Gastrocnemius medialis (tissue), 4 donors: ENCODE results near the gene CPLX1.

Experiments used
- POLR2A ChIP-seq, 2 donors: fragments of 450-650 bp; IDR thresholded peaks; one replicate each; pipeline ENCODE4 v1.6.1; 2017; ENCODE audit warnings: antibody characterized with exemption in 2 of 2, mild to moderate bottlenecking in 2 of 2, moderate library complexity in 2 of 2
- TF ChIP-seq, protein P1 (sequence below), 5 experiments: fragments of 450-650 bp in 3 of 5; fragments of 200-600 bp in 2 of 5; sonication (generic) in 2 of 5; IDR thresholded peaks in 4 of 5; conservative IDR thresholded peaks in 1 of 5; 1 replicate in 4 of 5; 2 replicates in 1 of 5; pipeline ENCODE4 v1.5.1; 2016 to 2019; ENCODE audit warnings: antibody characterized with exemption in 5 of 5, mild to moderate bottlenecking in 3 of 5, moderate library complexity in 3 of 5

- TF ChIP-seq, protein P1, sequence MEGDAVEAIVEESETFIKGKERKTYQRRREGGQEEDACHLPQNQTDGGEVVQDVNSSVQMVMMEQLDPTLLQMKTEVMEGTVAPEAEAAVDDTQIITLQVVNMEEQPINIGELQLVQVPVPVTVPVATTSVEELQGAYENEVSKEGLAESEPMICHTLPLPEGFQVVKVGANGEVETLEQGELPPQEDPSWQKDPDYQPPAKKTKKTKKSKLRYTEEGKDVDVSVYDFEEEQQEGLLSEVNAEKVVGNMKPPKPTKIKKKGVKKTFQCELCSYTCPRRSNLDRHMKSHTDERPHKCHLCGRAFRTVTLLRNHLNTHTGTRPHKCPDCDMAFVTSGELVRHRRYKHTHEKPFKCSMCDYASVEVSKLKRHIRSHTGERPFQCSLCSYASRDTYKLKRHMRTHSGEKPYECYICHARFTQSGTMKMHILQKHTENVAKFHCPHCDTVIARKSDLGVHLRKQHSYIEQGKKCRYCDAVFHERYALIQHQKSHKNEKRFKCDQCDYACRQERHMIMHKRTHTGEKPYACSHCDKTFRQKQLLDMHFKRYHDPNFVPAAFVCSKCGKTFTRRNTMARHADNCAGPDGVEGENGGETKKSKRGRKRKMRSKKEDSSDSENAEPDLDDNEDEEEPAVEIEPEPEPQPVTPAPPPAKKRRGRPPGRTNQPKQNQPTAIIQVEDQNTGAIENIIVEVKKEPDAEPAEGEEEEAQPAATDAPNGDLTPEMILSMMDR (IDR thresholded peaks at IDR 0.05 in 4 of 5, conservative IDR thresholded peaks at IDR 0.05 in 1 of 5): no peak
- no peak for TF ChIP-seq POLR2A (IDR thresholded peaks at IDR 0.05)
These were observed 33.9 kb downstream of the CPLX1 start for GRCh38 chr4:791898-792625.
